Ramos (cell line): ENCODE data around the gene SH2D5.

Experiments
- in situ Hi-C: fragments of 300-500 bp; cut with MboI; formaldehyde crosslinking; loops from one replicate; pipeline ENCODE4 v1.14.3; 2022; ENCODE audit warnings: low sequenced_read_pairs; ENCODE audit not compliant: unreplicated experiment

Gene SH2D5

GRCh38 chr1:20672265-20672632, 60.3 kb downstream of the SH2D5 start:
- in situ Hi-C loops, result no loop called here

GRCh38 chr1:20670936-20671335, 61.6 kb downstream of the SH2D5 start:
- in situ Hi-C loops, result no loop called here
